ENCODE data around the gene EFCAB6. TPM values are rescaled to one million over a fixed set of nuclear protein-coding genes. Genes with fewer than 3 reads are reported as not detected.

EFCAB6 gene
- total and polyA plus RNA-seq, 2 donors (not counting 3 experiments of a cell fraction or from before 2014, with no cell fraction given): 0.07 to 0.31 TPM

- Histone ChIP-seq H3K4me2 (ENCODE audit: insufficient read depth, low read length) (no peak overlapping the region), H3K36me3 (ENCODE audit: control insufficient read depth in 2 of 2, extremely low read depth in 1 of 2, insufficient read depth in 2 of 2, low read length in 2 of 2) (no peaks in the 10 kb centered on the region), H2AFZ (ENCODE audit: low read depth, low read length) (no peak overlapping the region), H3K9me3 (replicated peaks; ENCODE audit: control insufficient read depth, insufficient read depth, low read length) (no peaks in the 10 kb centered on the region), H3K4me3 (replicated peaks in 1 of 3; ENCODE audit: insufficient read depth in 1 of 3, low read depth in 1 of 3, low read length in 3 of 3) (no peak overlapping the region), H3K27me3 (ENCODE audit: control insufficient read depth in 2 of 2, insufficient read depth in 2 of 2, low read length in 2 of 2) (no peaks in the 10 kb centered on the region), H3K27ac (ENCODE audit: insufficient read depth, low read depth, low read length) (no peak overlapping the region), H3K79me2 (ENCODE audit: control insufficient read depth, insufficient read depth, low read length) (no peaks in the 10 kb centered on the region), H3K9me1 (replicated peaks; ENCODE audit: control insufficient read depth, extremely low read depth, insufficient read depth, low read length) (no peaks in the 10 kb centered on the region), H3K9ac (replicated peaks; ENCODE audit: extremely low read depth, insufficient read depth, low read length) (no peak overlapping the region), H4K20me1 (replicated peaks; ENCODE audit: control insufficient read depth, extremely low read depth, insufficient read depth, low read length) (no peaks in the 10 kb centered on the region), H3K4me1 (ENCODE audit: control insufficient read depth, extremely low read depth, insufficient read depth, low read length) (no peaks in the 10 kb centered on the region)
- DNase-seq (ENCODE audit: low read depth, low spot score): no peak
- POLR2A ChIA-PET: no interaction called here
- intact Hi-C loops (cut with micrococcal nuclease) (no loop called here), dilution Hi-C loops (cut with MboI; ENCODE audit: extremely low pct_ligation_motif_present, low sequenced_read_pairs) (no loop called here)
- TF ChIP-seq JUN (IDR thresholded peaks at IDR 0.05; ENCODE audit: borderline replicate concordance, insufficient read depth, insufficient read length, low read depth): no peak
- no peak for TF ChIP-seq MAX (IDR thresholded peaks at IDR 0.05; ENCODE audit: insufficient read depth, insufficient read length)
- TF ChIP-seq POLR2AphosphoS5 (IDR thresholded peaks at IDR 0.05; ENCODE audit: insufficient read depth, low read depth, low read length): no peak
- no peak for TF ChIP-seq EZH2 (IDR thresholded peaks at IDR 0.05; ENCODE audit: borderline replicate concordance, low read depth, low read length, severe bottlenecking)
- no peak for TF ChIP-seq POLR2A (IDR thresholded peaks at IDR 0.05; ENCODE audit: low read depth, low read length)
- no peak for TF ChIP-seq GATA2 (IDR thresholded peaks at IDR 0.05; ENCODE audit: insufficient read depth, insufficient read length, low read depth, low read length)
- no peak for TF ChIP-seq CTCF (IDR thresholded peaks at IDR 0.05; ENCODE audit: extremely low read depth in 1 of 2, insufficient read depth in 1 of 2, low read depth in 1 of 2, low read length in 2 of 2)
- TF ChIP-seq FOS (IDR thresholded peaks at IDR 0.05; ENCODE audit: borderline replicate concordance, insufficient read depth, low read length): no peak
- no peak for TF ChIP-seq MYC (IDR thresholded peaks at IDR 0.05; ENCODE audit: low read depth, low read length)
- BruUV-seq (replicated peaks): no TSS peak
- FAIRE-seq: no peak
- CTCF ChIA-PET: interaction anchor here (1.5 kb wide), 1 partner anchor 11 kb away, joined by 3 read pairs; no protein-coding TSS in a partner anchor
Measured at GRCh38 chr22:43526117-43526655, 285.9 kb downstream of the EFCAB6 start.

All from endothelial cell of umbilical vein (primary cell).